DOHH2 (cell line): ENCODE measurements around the gene RRAS2.

Source experiments
- H3F3A ChIP-seq: fragments of 200-600 bp; sonication (generic), shearing (Covaris generic); 2 replicates; pipeline ENCODE4 v1.6.0; 2016; ENCODE audit warnings: antibody characterized with exemption, mild to moderate bottlenecking; ENCODE audit not compliant: control insufficient read depth, insufficient read depth
- H3K27ac ChIP-seq: fragments of 200-600 bp; sonication (generic); 2 replicates; pipeline ENCODE4 v1.5.1; 2014; ENCODE audit warnings: low read depth, mild to moderate bottlenecking, low read length, moderate library complexity
- H3K27me3 ChIP-seq: fragments of 200-600 bp; sonication (generic); 2 replicates; pipeline ENCODE4 v1.6.1; 2014; ENCODE audit warnings: mild to moderate bottlenecking, low read length, mixed read lengths; ENCODE audit not compliant: control insufficient read depth
- H3K36me3 ChIP-seq: fragments of 200-600 bp; sonication (generic); 2 replicates; pipeline ENCODE4 v1.6.1; 2014; ENCODE audit warnings: mild to moderate bottlenecking, low read length, moderate library complexity, mixed read lengths; ENCODE audit not compliant: control insufficient read depth
- H3K4me1 ChIP-seq: fragments of 200-600 bp; sonication (generic); 2 replicates; pipeline ENCODE4 v1.6.1; 2014; ENCODE audit warnings: mild to moderate bottlenecking, low read length, mixed read lengths; ENCODE audit not compliant: control insufficient read depth
- H3K4me2 ChIP-seq: fragments of 200-600 bp; sonication (generic); 2 replicates; pipeline ENCODE4 v1.6.0; 2014; ENCODE audit warnings: mild to moderate bottlenecking, low read length, moderate library complexity
- H3K4me3 ChIP-seq: fragments of 200-600 bp; sonication (generic); 2 replicates; pipeline ENCODE4 v1.5.1; 2014; ENCODE audit warnings: mild to moderate bottlenecking, low read length, mixed read lengths
- H3K79me2 ChIP-seq: fragments of 200-600 bp; sonication (generic); 2 replicates; pipeline ENCODE4 v1.6.1; 2014; ENCODE audit warnings: mild to moderate bottlenecking, low read length, mixed read lengths; ENCODE audit not compliant: control insufficient read depth
- H3K9me2 ChIP-seq: fragments of 200-600 bp; sonication (generic); replicated peaks from 2 replicates; pipeline ENCODE4 v1.6.1; 2014; ENCODE audit warnings: mild to moderate bottlenecking, low read length, mixed read lengths; ENCODE audit not compliant: control insufficient read depth
- H3K9me3 ChIP-seq: fragments of 200-600 bp; sonication (generic); 2 replicates; pipeline ENCODE4 v1.6.1; 2014; ENCODE audit warnings: antibody characterized with exemption, low read length, mixed read lengths; ENCODE audit not compliant: control insufficient read depth, insufficient read depth
- H4K20me1 ChIP-seq: fragments of 200-600 bp; sonication (generic); 2 replicates; pipeline ENCODE4 v1.6.0; 2014; ENCODE audit warnings: low read depth, mild to moderate bottlenecking, antibody characterized with exemption, low read length, moderate library complexity; ENCODE audit not compliant: control insufficient read depth, insufficient read depth
- EZH2phosphoT487 ChIP-seq: fragments of 200-600 bp; sonication (generic); IDR thresholded peaks from 2 replicates; pipeline ENCODE4 v1.6.1; 2017; ENCODE audit warnings: borderline replicate concordance, mild to moderate bottlenecking, antibody characterized with exemption, low read length, moderate library complexity, mixed read lengths
- TF ChIP-seq, protein P1 (sequence below): fragments of 200-600 bp; sonication (generic); IDR thresholded peaks from one replicate; pipeline ENCODE4 v1.5.1; 2014; ENCODE audit warnings: antibody characterized with exemption, mild to moderate bottlenecking, low read depth, low read length; ENCODE audit not compliant: poor library complexity, severe bottlenecking

RRAS2 gene

DNA sequence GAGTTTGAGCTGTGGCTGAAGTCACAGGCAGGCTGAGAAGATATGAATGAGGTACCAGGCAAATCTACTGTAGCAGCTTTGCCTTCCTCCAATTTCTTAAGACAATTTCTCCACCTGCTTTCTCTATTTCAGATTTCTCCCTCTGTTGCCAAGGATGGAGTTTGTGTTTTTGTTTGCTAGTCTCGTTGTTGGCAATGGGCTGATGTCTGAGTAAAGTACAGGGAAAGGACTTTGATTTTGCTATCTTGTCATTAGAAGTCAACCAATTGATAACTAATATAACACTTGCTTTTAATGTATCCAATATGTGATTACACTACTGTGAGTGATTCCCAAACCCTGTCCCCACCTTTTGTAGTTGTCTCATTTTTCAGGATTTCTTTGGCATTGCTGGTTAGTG is 40.1 kb upstream of the RRAS2 start:
- TF ChIP-seq, protein P1, sequence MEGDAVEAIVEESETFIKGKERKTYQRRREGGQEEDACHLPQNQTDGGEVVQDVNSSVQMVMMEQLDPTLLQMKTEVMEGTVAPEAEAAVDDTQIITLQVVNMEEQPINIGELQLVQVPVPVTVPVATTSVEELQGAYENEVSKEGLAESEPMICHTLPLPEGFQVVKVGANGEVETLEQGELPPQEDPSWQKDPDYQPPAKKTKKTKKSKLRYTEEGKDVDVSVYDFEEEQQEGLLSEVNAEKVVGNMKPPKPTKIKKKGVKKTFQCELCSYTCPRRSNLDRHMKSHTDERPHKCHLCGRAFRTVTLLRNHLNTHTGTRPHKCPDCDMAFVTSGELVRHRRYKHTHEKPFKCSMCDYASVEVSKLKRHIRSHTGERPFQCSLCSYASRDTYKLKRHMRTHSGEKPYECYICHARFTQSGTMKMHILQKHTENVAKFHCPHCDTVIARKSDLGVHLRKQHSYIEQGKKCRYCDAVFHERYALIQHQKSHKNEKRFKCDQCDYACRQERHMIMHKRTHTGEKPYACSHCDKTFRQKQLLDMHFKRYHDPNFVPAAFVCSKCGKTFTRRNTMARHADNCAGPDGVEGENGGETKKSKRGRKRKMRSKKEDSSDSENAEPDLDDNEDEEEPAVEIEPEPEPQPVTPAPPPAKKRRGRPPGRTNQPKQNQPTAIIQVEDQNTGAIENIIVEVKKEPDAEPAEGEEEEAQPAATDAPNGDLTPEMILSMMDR: no peak
- no peak for TF ChIP-seq EZH2phosphoT487
- no peaks in the 10 kb centered on the region for H3F3A ChIP-seq

GRCh38 chr11:14396273-14396672 is 37.3 kb upstream of the RRAS2 start:
- no peak overlapping the region for H3K4me3 ChIP-seq
- no peaks in the 10 kb centered on the region for H3K79me2 ChIP-seq
- no peak overlapping the region for H3K4me2 ChIP-seq
- H3K4me1 ChIP-seq: no peaks in the 10 kb centered on the region
- TF ChIP-seq, protein P1: no peak
- TF ChIP-seq EZH2phosphoT487: no peak
- no peak overlapping the region for H3K27ac ChIP-seq
- H4K20me1 ChIP-seq: no peaks in the 10 kb centered on the region
- no peaks in the 10 kb centered on the region for H3K9me3 ChIP-seq
- H3F3A ChIP-seq: no peaks in the 10 kb centered on the region
- no peaks in the 10 kb centered on the region for H3K36me3 ChIP-seq
- no peaks in the 10 kb centered on the region for H3K9me2 ChIP-seq
- peaks cover 15% of the 10 kb centered on the region for H3K27me3 ChIP-seq

More for the DNA sequence above, 40.1 kb upstream of the RRAS2 start:
- H3K9me3 ChIP-seq: no peaks in the 10 kb centered on the region
- peaks cover 15% of the 10 kb centered on the region for H3K27me3 ChIP-seq
- no peak overlapping the region for H3K4me3 ChIP-seq
- H3K79me2 ChIP-seq: no peaks in the 10 kb centered on the region
- no peak overlapping the region for H3K27ac ChIP-seq
- H4K20me1 ChIP-seq: no peaks in the 10 kb centered on the region
- no peak overlapping the region for H3K4me2 ChIP-seq
- H3K36me3 ChIP-seq: no peaks in the 10 kb centered on the region
- no peaks in the 10 kb centered on the region for H3K4me1 ChIP-seq
- no peaks in the 10 kb centered on the region for H3K9me2 ChIP-seq

DNA sequence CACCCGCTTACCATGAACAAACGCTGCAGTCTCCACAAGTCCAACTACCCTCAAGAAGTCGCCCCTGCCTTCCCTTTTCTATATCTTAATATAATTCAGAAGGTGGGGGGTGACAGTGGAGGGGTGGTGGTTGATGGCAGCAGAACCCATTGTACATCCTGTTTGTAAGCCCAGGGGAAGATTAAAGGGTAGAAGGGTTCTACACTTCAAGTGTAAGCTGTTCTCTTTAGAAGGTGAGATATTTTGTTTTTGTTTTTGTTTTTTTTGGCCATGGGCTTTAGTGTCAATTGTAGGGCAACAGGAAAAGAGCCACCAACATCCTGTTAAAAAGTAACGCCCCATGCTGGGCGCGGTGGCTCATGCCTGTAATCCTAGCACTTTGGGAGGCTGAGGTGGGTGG is 34.9 kb upstream of the RRAS2 start:
- Histone ChIP-seq H3F3A (no peaks in the 10 kb centered on the region), H3K4me2 (no peak overlapping the region), H3K4me1 (no peaks in the 10 kb centered on the region), H3K27me3 (peaks cover 9% of the 10 kb centered on the region), H3K9me2 (no peaks in the 10 kb centered on the region), H3K27ac (no peak overlapping the region), H4K20me1 (no peaks in the 10 kb centered on the region), H3K36me3 (no peaks in the 10 kb centered on the region), H3K4me3 (no peak overlapping the region), H3K79me2 (no peaks in the 10 kb centered on the region), H3K9me3 (no peaks in the 10 kb centered on the region)
- no peak for TF ChIP-seq EZH2phosphoT487
- TF ChIP-seq, protein P1: no peak

DNA sequence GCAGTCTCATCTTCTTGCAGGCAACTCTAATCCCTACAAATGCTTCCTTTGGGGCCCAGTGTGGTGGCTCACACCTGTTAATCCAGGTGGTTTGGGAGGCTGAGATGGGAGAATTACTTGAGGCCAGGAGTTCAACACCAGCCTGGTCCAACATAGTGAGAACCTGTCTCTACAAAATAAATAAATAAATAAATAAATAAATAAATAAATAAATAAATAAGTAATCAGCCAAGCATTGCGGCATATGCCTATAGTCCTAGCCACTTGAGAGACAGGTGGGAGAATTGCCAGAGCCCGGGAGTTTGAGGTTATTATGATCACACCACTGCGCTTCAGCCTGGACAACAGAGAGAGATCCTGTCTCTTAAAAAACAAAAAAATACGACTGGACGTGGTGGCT is 34.1 kb upstream of the RRAS2 start:
- Histone ChIP-seq H3F3A (no peaks in the 10 kb centered on the region), H3K27me3 (peaks cover 8% of the 10 kb centered on the region)
- TF ChIP-seq EZH2phosphoT487: no peak
- TF ChIP-seq, protein P1: no peak

More for the DNA sequence above, 34.1 kb upstream of the RRAS2 start:
- no peaks in the 10 kb centered on the region for H3K4me1 ChIP-seq
- no peaks in the 10 kb centered on the region for H3K9me2 ChIP-seq
- no peak overlapping the region for H3K4me2 ChIP-seq
- H3K27ac ChIP-seq: no peak overlapping the region
- H3K9me3 ChIP-seq: no peaks in the 10 kb centered on the region
- H3K36me3 ChIP-seq: no peaks in the 10 kb centered on the region
- no peaks in the 10 kb centered on the region for H4K20me1 ChIP-seq
- no peak overlapping the region for H3K4me3 ChIP-seq
- H3K79me2 ChIP-seq: no peaks in the 10 kb centered on the region
